ENCODE results near the gene PIGT. TPM values are rescaled to one million over a fixed set of nuclear protein-coding genes. Genes with fewer than 3 reads are reported as not detected.

PIGT gene
- polyA plus RNA-seq, 3 donors: 49.2 to 87.6 (median 59.7) TPM

- Mint-ChIP-seq H3K9me3 (peaks cover 23 to 35% (median 33%) of the 10 kb centered on the region in 7 donors), H3K27me3 (ENCODE audit: low read depth in 3 of 3) (peaks cover 31 to 52% (median 40%) of the 10 kb centered on the region in 3 donors), H3K4me1 (peaks cover 30% of the 10 kb centered on the region), H3K4me3 (peak overlapping the region; percentile 4 to 88), H3K36me3 (peaks cover 0 to 15% of the 10 kb centered on the region in 2 donors), H3K27ac (no peak overlapping the region)
- H3K27ac ChIP-seq (ENCODE audit: low read depth in 1 of 2, low read length in 2 of 2): no peak overlapping the region
- peaks cover 18 to 32% of the 10 kb centered on the region in 2 donors for H3K9me3 ChIP-seq (replicated peaks in 1 of 2; ENCODE audit: control insufficient read depth in 1 of 2, insufficient read depth in 1 of 2, low read length in 2 of 2)
- no peak overlapping the region for H3K9ac ChIP-seq (ENCODE audit: insufficient read depth, low read length, poor library complexity, severe bottlenecking)
- H3K36me3 ChIP-seq (replicated peaks in 1 of 2; ENCODE audit: control insufficient read depth in 1 of 2, insufficient read depth in 2 of 2, low read length in 2 of 2): no peaks in the 10 kb centered on the region
- no peak overlapping the region for H3K4me3 ChIP-seq (replicated peaks in 1 of 3; ENCODE audit: low read depth in 2 of 3, low read length in 3 of 3)
- no peak overlapping the region for H2AFZ ChIP-seq (ENCODE audit: insufficient read depth, low read depth, low read length, poor library complexity, severe bottlenecking)
- intact Hi-C loops (cut with micrococcal nuclease): no loop called here
- peaks cover 5% of the 10 kb centered on the region for H4K20me1 ChIP-seq (ENCODE audit: insufficient read depth, low read length)
- DNase-seq: no peak
- no peak overlapping the region for H3K4me2 ChIP-seq (replicated peaks; ENCODE audit: extremely low read depth, low read length, poor library complexity, severe bottlenecking)
- H3K4me1 ChIP-seq (ENCODE audit: control insufficient read depth in 1 of 2, insufficient read depth in 2 of 2, low read length in 2 of 2): peaks cover 27 to 38% of the 10 kb centered on the region in 2 donors
- H3K27me3 ChIP-seq (ENCODE audit: control insufficient read depth in 2 of 2, insufficient read depth in 2 of 2, low read length in 2 of 2): peaks cover 23 to 37% of the 10 kb centered on the region in 2 donors
- no peak for TF ChIP-seq CTCF (IDR thresholded peaks at IDR 0.05)
- WGBS (ENCODE audit: insufficient coverage): no CpG with 5 or more reads among the region's 1 CpG
- H3K79me2 ChIP-seq (ENCODE audit: insufficient read depth, low read length): no peaks in the 10 kb centered on the region
These were observed 11.5 kb upstream of the PIGT start for GRCh38 chr20:45404438-45404837.

DNA sequence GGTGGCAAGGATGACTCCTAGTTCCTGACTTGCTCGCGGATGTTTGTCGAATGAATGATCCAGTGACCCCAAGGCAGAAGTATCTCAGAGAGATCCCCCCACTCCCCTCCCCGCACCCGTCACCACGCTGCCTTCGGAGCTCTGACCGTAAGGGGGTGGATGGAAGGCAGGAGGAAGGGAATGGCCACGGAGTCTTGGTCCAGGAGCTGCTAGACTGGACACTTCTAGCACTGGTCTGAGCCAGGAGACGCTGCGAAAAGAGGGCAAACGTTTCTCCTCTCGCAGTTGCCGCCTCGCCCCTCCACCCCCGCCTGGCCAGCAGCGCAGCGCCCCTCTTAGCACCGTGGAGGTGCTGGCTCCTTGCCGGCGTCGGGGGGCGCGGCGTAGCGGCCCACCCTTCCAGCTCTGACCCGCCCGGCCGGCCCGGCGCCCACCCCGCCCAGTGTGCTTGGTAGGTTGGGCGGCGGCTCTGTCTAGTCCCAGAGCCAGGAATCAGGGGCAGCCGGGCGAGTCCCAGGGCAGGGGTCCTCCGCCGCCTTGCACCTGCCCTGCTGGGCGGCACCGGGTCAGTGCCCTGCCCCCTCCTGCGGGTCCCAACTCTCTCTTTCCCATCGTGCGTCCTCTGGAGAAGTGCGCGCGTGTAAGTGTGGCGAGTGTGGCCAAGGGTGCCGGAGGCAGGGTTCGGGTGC lies 10.2 kb upstream of the PIGT start:
- H3K9ac ChIP-seq (ENCODE audit: insufficient read depth, low read length, poor library complexity, severe bottlenecking): peak overlapping the region; percentile 63
- peaks cover 30% of the 10 kb centered on the region for H3K4me1 Mint-ChIP-seq
- H3K27ac ChIP-seq (ENCODE audit: low read depth in 1 of 2, low read length in 2 of 2): no peak overlapping the region
- H3K4me3 ChIP-seq (replicated peaks in 1 of 3; ENCODE audit: low read depth in 2 of 3, low read length in 3 of 3): peak overlapping the region; percentile 65 to 85 (median 73)
- no peak for DNase-seq
- intact Hi-C loops (cut with micrococcal nuclease): loop anchor here in 1 of 2 donors (5.0 kb wide), 1 partner anchor 33 kb away; no protein-coding TSS in a partner anchor
- H4K20me1 ChIP-seq (ENCODE audit: insufficient read depth, low read length): peaks cover 5% of the 10 kb centered on the region
- H3K9me3 Mint-ChIP-seq: peaks cover 12 to 25% (median 20%) of the 10 kb centered on the region in 7 donors
- H3K79me2 ChIP-seq (ENCODE audit: insufficient read depth, low read length): no peaks in the 10 kb centered on the region
- H3K27me3 Mint-ChIP-seq (ENCODE audit: low read depth in 3 of 3): peaks cover 31 to 52% (median 40%) of the 10 kb centered on the region in 3 donors
- H3K4me3 Mint-ChIP-seq: peak overlapping the region; percentile 85 to 88
- peaks cover 0 to 6% of the 10 kb centered on the region in 2 donors for H3K36me3 ChIP-seq (replicated peaks in 1 of 2; ENCODE audit: control insufficient read depth in 1 of 2, insufficient read depth in 2 of 2, low read length in 2 of 2)
- H3K36me3 Mint-ChIP-seq: peaks cover 6 to 22% of the 10 kb centered on the region in 2 donors
- peak overlapping the region; percentile 97 for H3K4me2 ChIP-seq (replicated peaks; ENCODE audit: extremely low read depth, low read length, poor library complexity, severe bottlenecking)
- WGBS (ENCODE audit: insufficient coverage): under 1% methylated on average over 41 of the region's 49 CpGs
- H3K9me3 ChIP-seq (replicated peaks in 1 of 2; ENCODE audit: control insufficient read depth in 1 of 2, insufficient read depth in 1 of 2, low read length in 2 of 2): peaks cover 9 to 20% of the 10 kb centered on the region in 2 donors
- peaks cover 23 to 37% of the 10 kb centered on the region in 2 donors for H3K27me3 ChIP-seq (ENCODE audit: control insufficient read depth in 2 of 2, insufficient read depth in 2 of 2, low read length in 2 of 2)
- peak overlapping the region; percentile 92 for H2AFZ ChIP-seq (ENCODE audit: insufficient read depth, low read depth, low read length, poor library complexity, severe bottlenecking)
- peaks cover 28 to 38% of the 10 kb centered on the region in 2 donors for H3K4me1 ChIP-seq (ENCODE audit: control insufficient read depth in 1 of 2, insufficient read depth in 2 of 2, low read length in 2 of 2)
- TF ChIP-seq CTCF (IDR thresholded peaks at IDR 0.05): no peak
- H3K27ac Mint-ChIP-seq: peak overlapping the region in 1 of 7 donors; percentile 28
